Right hindlimb (tissue), 1 donor: ENCODE measurements around the gene PITPNM3.
A peak's percentile ranks its signal among the peaks of the same experiment; 100 is the strongest.

Experiments used
- DNase-seq: peaks from one replicate; pipeline ENCODE4 v3.0.0-alpha.2; 2018

PITPNM3 gene

GRCh38 chr17:6525141-6525540 is 31.2 kb downstream of the PITPNM3 start:
- no peak for DNase-seq

- DNase-seq, result no peak
These were observed 31.8 kb downstream of the PITPNM3 start for GRCh38 chr17:6524520-6524919.

- DNase-seq, result no peak
These were observed 32.5 kb downstream of the PITPNM3 start for GRCh38 chr17:6523809-6524355.

GRCh38 chr17:6523330-6523729 is 33.0 kb downstream of the PITPNM3 start:
- DNase-seq, result no peak

GRCh38 chr17:6521586-6521985 is 34.8 kb downstream of the PITPNM3 start:
- DNase-seq, result no peak

GRCh38 chr17:6517062-6517461 is 39.3 kb downstream of the PITPNM3 start:
- no peak for DNase-seq

GRCh38 chr17:6514371-6514770 is 42.0 kb downstream of the PITPNM3 start:
- no peak for DNase-seq

- DNase-seq, result no peak
These were observed 43.8 kb downstream of the PITPNM3 start for GRCh38 chr17:6512552-6512951.

- DNase-seq, result no peak
These were observed 45.9 kb downstream of the PITPNM3 start for GRCh38 chr17:6510321-6510977.

GRCh38 chr17:6509921-6510320 is 46.4 kb downstream of the PITPNM3 start:
- no peak for DNase-seq

GRCh38 chr17:6509031-6509771 is 47.2 kb downstream of the PITPNM3 start:
- peak; percentile 47 for DNase-seq

- DNase-seq, result peak; percentile 41
These were observed 47.8 kb downstream of the PITPNM3 start for GRCh38 chr17:6508519-6509030.

GRCh38 chr17:6508016-6508415 is 48.3 kb downstream of the PITPNM3 start:
- no peak for DNase-seq

- DNase-seq, result peak; percentile 65
These were observed 48.8 kb downstream of the PITPNM3 start for GRCh38 chr17:6507535-6507934.

- DNase-seq, result no peak
These were observed 49.6 kb downstream of the PITPNM3 start for GRCh38 chr17:6506679-6507231.

- DNase-seq, result no peak
These were observed 50.8 kb downstream of the PITPNM3 start for GRCh38 chr17:6505425-6506142.

GRCh38 chr17:6503641-6504195 is 52.6 kb downstream of the PITPNM3 start:
- no peak for DNase-seq

- no peak for DNase-seq
These were observed 53.4 kb downstream of the PITPNM3 start for GRCh38 chr17:6502871-6503509.

GRCh38 chr17:6502142-6502541 is 54.2 kb downstream of the PITPNM3 start:
- DNase-seq, result no peak

- no peak for DNase-seq
These were observed 55.0 kb downstream of the PITPNM3 start for GRCh38 chr17:6501359-6501758.

GRCh38 chr17:6498901-6499540 is 57.3 kb downstream of the PITPNM3 start:
- DNase-seq, result no peak

GRCh38 chr17:6498356-6498755 is 58.0 kb downstream of the PITPNM3 start:
- DNase-seq, result no peak
